Measurements from ENCODE around the gene POLD3. TPM values are rescaled to one million over a fixed set of nuclear protein-coding genes. Genes with fewer than 3 reads are reported as not detected.

Gene POLD3
- total and polyA plus RNA-seq, 2 of the 8 experiments (the other 6 are each of a cell fraction or from before 2014, with no cell fraction given): 18.1 to 29.3 TPM

DNA sequence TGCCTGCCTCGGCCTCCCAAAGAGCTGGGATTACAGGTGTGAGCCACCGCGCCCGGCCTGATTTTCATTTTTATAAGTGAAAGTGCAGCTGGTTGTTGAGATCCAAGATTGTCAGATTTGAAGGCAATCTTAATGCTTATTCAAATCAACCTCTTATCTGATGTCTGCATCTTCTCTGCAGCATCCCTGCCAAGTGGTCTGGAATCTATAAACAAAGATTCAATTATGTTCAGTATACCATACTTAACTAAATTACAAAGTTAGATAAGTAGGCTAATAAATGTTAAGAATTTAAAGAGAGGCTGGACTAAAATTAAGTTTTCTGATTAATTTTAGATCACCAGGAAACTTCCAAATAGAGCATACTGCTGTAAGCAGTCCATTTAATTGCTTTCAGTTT, 53.8 kb downstream of the POLD3 start:
- no peak overlapping the region for H2BK5ac ChIP-seq (ENCODE audit: low read depth, low read length)
- H3K23me2 ChIP-seq (ENCODE audit: low read depth, low read length): no peaks in the 10 kb centered on the region
- ChIA-PET POLR2A (ENCODE audit: partially characterized antibody) (no interaction called here), CTCF (ENCODE audit: partially characterized antibody) (interaction anchor here (0.6 to 3.2 kb wide), 2 partner anchors 11 to 555 kb away, joined by 3 to 11 read pairs; no protein-coding TSS in a partner anchor)
- no peak overlapping the region for H3K14ac ChIP-seq (ENCODE audit: insufficient read length)
- no peak overlapping the region for H3K18ac ChIP-seq (ENCODE audit: extremely low read depth, low read length)
- no peak overlapping the region for H2BK120ac ChIP-seq (replicated peaks; ENCODE audit: low read depth, low read length)
- H4K20me1 ChIP-seq (replicated peaks in 1 of 2; ENCODE audit: control insufficient read depth in 1 of 2, insufficient read depth in 2 of 2, low read length in 2 of 2): peaks cover 0 to 2% of the 10 kb centered on the region in 2 experiments
- H3K9me3 ChIP-seq (ENCODE audit: insufficient read depth in 2 of 2, low read depth in 1 of 2, low read length in 1 of 2): no peaks in the 10 kb centered on the region
- H2AK5ac ChIP-seq (ENCODE audit: low read depth, low read length): no peak overlapping the region
- H3K23ac ChIP-seq (ENCODE audit: insufficient read length): no peak overlapping the region
- H3K4me1 ChIP-seq (replicated peaks in 1 of 4; ENCODE audit: control insufficient read depth in 3 of 4, insufficient read depth in 4 of 4, low read length in 3 of 4): peaks cover 0 to 5% (median 2%) of the 10 kb centered on the region in 4 experiments; a peak in 1 of 7 replicates
- no peak overlapping the region for H3K4me3 ChIP-seq (ENCODE audit: extremely low read depth in 1 of 4, insufficient read depth in 2 of 4, low read depth in 3 of 4, low read length in 4 of 4)
- no peak overlapping the region for H2BK12ac ChIP-seq (ENCODE audit: low read depth, low read length)
- H3K4ac ChIP-seq (replicated peaks; ENCODE audit: insufficient read length, low read depth, low read length): no peak overlapping the region
- no peaks in the 10 kb centered on the region for H3K79me1 ChIP-seq (ENCODE audit: low read depth, low read length)
- H2AFZ ChIP-seq (ENCODE audit: low read length): no peak overlapping the region
- H3K56ac ChIP-seq (replicated peaks; ENCODE audit: insufficient read length, low read depth, low read length): no peak overlapping the region
- no peak overlapping the region for H4K91ac ChIP-seq (replicated peaks; ENCODE audit: insufficient read length, low read length)
- no peaks in the 10 kb centered on the region for H3K27me3 ChIP-seq (replicated peaks in 1 of 4; ENCODE audit: control insufficient read depth in 3 of 4, extremely low read depth in 1 of 4, insufficient read depth in 3 of 4, low read length in 3 of 4)
- no peak overlapping the region for H3K9ac ChIP-seq (replicated peaks in 1 of 4; ENCODE audit: extremely low read depth in 1 of 4, low read depth in 3 of 4, low read length in 3 of 4)
- no peak overlapping the region for H4K5ac ChIP-seq (ENCODE audit: insufficient read length, low read depth, low read length)
- DNase-seq (ENCODE audit: low read depth in 1 of 2, low spot score in 2 of 2) (no peak), FAIRE-seq (no peak)
- no peak overlapping the region for H3K27ac ChIP-seq (ENCODE audit: low read depth, low read length)
- H2BK15ac ChIP-seq (ENCODE audit: low read length): no peak overlapping the region
- no peak overlapping the region for H4K8ac ChIP-seq (ENCODE audit: extremely low read depth, insufficient read depth, low read length)
- WGBS, 2 experiments (ENCODE audit: extremely low coverage in 1 of 2, insufficient coverage in 1 of 2, insufficient read length in 1 of 2, insufficient replicate concordance in 2 of 2, low coverage in 1 of 2, low lambda C conversion rate in 2 of 2, missing lambda C conversion rate in 1 of 2): 93% methylated on average over 4 of the region's 4 CpGs; no CpG with 5 or more reads in 1 of the 2 experiments
- H3K36me3 ChIP-seq (ENCODE audit: control insufficient read depth in 2 of 4, insufficient read depth in 4 of 4, low read length in 3 of 4): peaks cover 0 to 22% (median 11%) of the 10 kb centered on the region in 4 experiments; a peak in 6 of 8 replicates
- no peak overlapping the region for H2BK20ac ChIP-seq (ENCODE audit: low read length)
- H3K79me2 ChIP-seq (ENCODE audit: control insufficient read depth in 1 of 2, insufficient read depth in 2 of 2, low read length in 2 of 2): no peaks in the 10 kb centered on the region
- no peak overlapping the region for H3K4me2 ChIP-seq (ENCODE audit: insufficient read depth in 1 of 2, low read depth in 2 of 2, low read length in 2 of 2)
- no peak for TF ChIP-seq JUN (IDR thresholded peaks at IDR 0.05; ENCODE audit: low read depth, low read length)
- no peak for TF ChIP-seq KDM1A (IDR thresholded peaks at IDR 0.05; ENCODE audit: borderline replicate concordance, low read length)
- no peak for TF ChIP-seq KDM5A (IDR thresholded peaks at IDR 0.05; ENCODE audit: low read length)
- TF ChIP-seq FOSL1 (IDR thresholded peaks at IDR 0.05; ENCODE audit: insufficient read depth, low read depth, low read length): no peak
- TF ChIP-seq, protein P1, sequence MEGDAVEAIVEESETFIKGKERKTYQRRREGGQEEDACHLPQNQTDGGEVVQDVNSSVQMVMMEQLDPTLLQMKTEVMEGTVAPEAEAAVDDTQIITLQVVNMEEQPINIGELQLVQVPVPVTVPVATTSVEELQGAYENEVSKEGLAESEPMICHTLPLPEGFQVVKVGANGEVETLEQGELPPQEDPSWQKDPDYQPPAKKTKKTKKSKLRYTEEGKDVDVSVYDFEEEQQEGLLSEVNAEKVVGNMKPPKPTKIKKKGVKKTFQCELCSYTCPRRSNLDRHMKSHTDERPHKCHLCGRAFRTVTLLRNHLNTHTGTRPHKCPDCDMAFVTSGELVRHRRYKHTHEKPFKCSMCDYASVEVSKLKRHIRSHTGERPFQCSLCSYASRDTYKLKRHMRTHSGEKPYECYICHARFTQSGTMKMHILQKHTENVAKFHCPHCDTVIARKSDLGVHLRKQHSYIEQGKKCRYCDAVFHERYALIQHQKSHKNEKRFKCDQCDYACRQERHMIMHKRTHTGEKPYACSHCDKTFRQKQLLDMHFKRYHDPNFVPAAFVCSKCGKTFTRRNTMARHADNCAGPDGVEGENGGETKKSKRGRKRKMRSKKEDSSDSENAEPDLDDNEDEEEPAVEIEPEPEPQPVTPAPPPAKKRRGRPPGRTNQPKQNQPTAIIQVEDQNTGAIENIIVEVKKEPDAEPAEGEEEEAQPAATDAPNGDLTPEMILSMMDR (IDR thresholded peaks at IDR 0.05; ENCODE audit: control extremely low read depth in 1 of 3, insufficient read depth in 1 of 3, low read depth in 1 of 3, low read length in 3 of 3): no peak
- TF ChIP-seq MAX (IDR thresholded peaks at IDR 0.05): no peak
- TF ChIP-seq JUND (IDR thresholded peaks at IDR 0.05; ENCODE audit: low read length): no peak
- TF ChIP-seq RFX5 (IDR thresholded peaks at IDR 0.05; ENCODE audit: borderline replicate concordance, low read depth, low read length): no peak
- no peak for TF ChIP-seq MAFK (IDR thresholded peaks at IDR 0.05; ENCODE audit: low read depth, low read length)
- no peak for TF ChIP-seq GTF2F1 (IDR thresholded peaks at IDR 0.05; ENCODE audit: borderline replicate concordance, low read depth, low read length)
- TF ChIP-seq RBBP5 (IDR thresholded peaks at IDR 0.05; ENCODE audit: borderline replicate concordance, low read depth, low read length): no peak
